CD14-positive monocyte (primary cell): Measurements from ENCODE around the gene MAP2K5. TPM values are rescaled to one million over a fixed set of nuclear protein-coding genes. Genes with fewer than 3 reads are reported as not detected.

Experiments
- DNase-seq, 3 donors: peaks; one replicate each; pipeline ENCODE4 v3.0.0-alpha.2; 2011 to 2022
- H2AFZ ChIP-seq: 2 replicates; pipeline ENCODE4 v1.6.0; 2012; ENCODE audit warnings: mild to moderate bottlenecking, low read depth, low read length, inconsistent platforms; ENCODE audit not compliant: insufficient read depth, poor library complexity, severe bottlenecking
- H3K27ac ChIP-seq, 2 donors: 1 replicate in 1 of 2; 2 replicates in 1 of 2; pipeline ENCODE4 v1.5.1; 2012 to 2013; ENCODE audit warnings: low read length in 2 of 2, control low read depth in 1 of 2, inconsistent platforms in 1 of 2, low read depth in 1 of 2, mild to moderate bottlenecking in 1 of 2
- H3K27me3 ChIP-seq, 2 donors: one replicate each; pipeline versions ENCODE4 v1.6.0 to v1.6.1; 2011 to 2013; ENCODE audit warnings: low read length in 2 of 2; ENCODE audit not compliant: control insufficient read depth in 2 of 2, insufficient read depth in 2 of 2
- H3K36me3 ChIP-seq, 2 donors: replicated peaks in 1 of 2; 1 replicate in 1 of 2; 2 replicates in 1 of 2; pipeline versions ENCODE4 v1.5.1 to v1.6.1; 2012 to 2013; ENCODE audit warnings: low read length in 2 of 2, control low read depth in 1 of 2, inconsistent platforms in 1 of 2, mild to moderate bottlenecking in 1 of 2; ENCODE audit not compliant: insufficient read depth in 2 of 2, control insufficient read depth in 1 of 2
- H3K4me1 ChIP-seq, 2 donors: 1 replicate in 1 of 2; 2 replicates in 1 of 2; pipeline versions ENCODE4 v1.5.1 to v1.6.1; 2012 to 2013; ENCODE audit warnings: low read length in 2 of 2, control low read depth in 1 of 2, inconsistent platforms in 1 of 2, mild to moderate bottlenecking in 1 of 2, moderate library complexity in 1 of 2; ENCODE audit not compliant: insufficient read depth in 2 of 2, control insufficient read depth in 1 of 2
- H3K4me2 ChIP-seq: replicated peaks from 2 replicates; pipeline ENCODE3; 2012; ENCODE audit warnings: low read length, moderate library complexity, mild to moderate bottlenecking; ENCODE audit not compliant: poor library complexity, severe bottlenecking; ENCODE audit errors: extremely low read depth
- H3K4me3 ChIP-seq, 3 experiments: fragments of 200-600 bp in 1 of 3; sonication (generic) in 1 of 3; replicated peaks in 1 of 3; 1 replicate in 2 of 3; 2 replicates in 1 of 3; pipeline ENCODE4 v1.5.1; 2011 to 2013; ENCODE audit warnings: low read length in 3 of 3, mild to moderate bottlenecking in 3 of 3, control low read depth in 2 of 3, low read depth in 2 of 3, inconsistent platforms in 1 of 3, moderate library complexity in 1 of 3
- H3K79me2 ChIP-seq: 2 replicates; pipeline ENCODE4 v1.6.0; 2012; ENCODE audit warnings: mild to moderate bottlenecking, control low read depth, inconsistent platforms, low read length, moderate library complexity; ENCODE audit not compliant: insufficient read depth
- H3K9ac ChIP-seq: 2 replicates; pipeline ENCODE4 v1.6.0; 2017; ENCODE audit warnings: low read length, mild to moderate bottlenecking; ENCODE audit not compliant: insufficient read depth, poor library complexity, severe bottlenecking
- H3K9me3 ChIP-seq, 2 donors: replicated peaks in 1 of 2; 1 replicate in 1 of 2; 2 replicates in 1 of 2; pipeline versions ENCODE4 v1.5.1 to v1.6.1; 2012 to 2013; ENCODE audit warnings: low read length in 2 of 2, control low read depth in 1 of 2; ENCODE audit not compliant: control insufficient read depth in 1 of 2, insufficient read depth in 1 of 2
- H4K20me1 ChIP-seq: 2 replicates; pipeline ENCODE4 v1.6.0; 2012; ENCODE audit warnings: mild to moderate bottlenecking, low read length, control low read depth, moderate library complexity; ENCODE audit not compliant: insufficient read depth
- H3K27ac Mint-ChIP-seq, 7 donors: one replicate each; pipeline ENCODE4 v1.8.0; 2020; ENCODE audit warnings: mild to moderate bottlenecking in 7 of 7, mixed read lengths in 7 of 7, moderate library complexity in 6 of 7, inconsistent platforms in 2 of 7
- H3K27me3 Mint-ChIP-seq, 3 donors: one replicate each; pipeline ENCODE4 v1.8.0; 2021 to 2022; ENCODE audit warnings: low read depth in 3 of 3, mild to moderate bottlenecking in 3 of 3, mixed read lengths in 3 of 3, moderate library complexity in 3 of 3, inconsistent platforms in 1 of 3
- H3K36me3 Mint-ChIP-seq, 2 donors: one replicate each; pipeline ENCODE4 v1.8.0; 2020; ENCODE audit warnings: mixed read lengths in 2 of 2, inconsistent platforms in 1 of 2, mild to moderate bottlenecking in 1 of 2
- H3K4me1 Mint-ChIP-seq: one replicate; pipeline ENCODE4 v1.8.0; 2020; ENCODE audit warnings: mild to moderate bottlenecking, mixed read lengths
- H3K4me3 Mint-ChIP-seq, 2 donors: one replicate each; pipeline ENCODE4 v1.8.0; 2020; ENCODE audit warnings: mild to moderate bottlenecking in 2 of 2, mixed read lengths in 2 of 2, moderate library complexity in 1 of 2
- H3K9me3 Mint-ChIP-seq, 7 donors: one replicate each; pipeline ENCODE4 v1.8.0; 2020 to 2022; ENCODE audit warnings: mixed read lengths in 7 of 7, mild to moderate bottlenecking in 6 of 7, moderate library complexity in 6 of 7, inconsistent platforms in 2 of 7
- CTCF ChIP-seq: fragments of 200-600 bp; IDR thresholded peaks from one replicate; pipeline ENCODE4 v1.8.0; 2022; ENCODE audit warnings: antibody characterized with exemption, mild to moderate bottlenecking
- WGBS: methylation state at CpG from one replicate; pipeline ENCODE4 v1.1.5; 2013; ENCODE audit warnings: missing lambda C conversion rate; ENCODE audit not compliant: insufficient coverage; 5-methylcytosine and 5-hydroxymethylcytosine counted together
- intact Hi-C, 2 donors: fragments of 100-400 bp; cut with micrococcal nuclease; formaldehyde crosslinking; loops; one replicate each; pipeline versions ENCODE4 v1.15.0 to v1.15.1; 2023
- polyA plus RNA-seq, 3 donors: library from polyadenylated mRNA; depleted of rRNA in 1 of 3; unstranded in 2 of 3; stranded (reverse) in 1 of 3; fragments of 300-500 nt in 2 of 3; fragments of >200 nt in 1 of 3; fragmentation: Illumina TruSeq in 2 of 3; gene quantifications; 1 replicate in 2 of 3; 2 replicates in 1 of 3; pipeline ENCODE4 v1.2.3, GENCODE V29; 2012 to 2021

MAP2K5 gene
- polyA plus RNA-seq, 3 donors = 10.2 to 11.3 (median 10.6) TPM

DNA sequence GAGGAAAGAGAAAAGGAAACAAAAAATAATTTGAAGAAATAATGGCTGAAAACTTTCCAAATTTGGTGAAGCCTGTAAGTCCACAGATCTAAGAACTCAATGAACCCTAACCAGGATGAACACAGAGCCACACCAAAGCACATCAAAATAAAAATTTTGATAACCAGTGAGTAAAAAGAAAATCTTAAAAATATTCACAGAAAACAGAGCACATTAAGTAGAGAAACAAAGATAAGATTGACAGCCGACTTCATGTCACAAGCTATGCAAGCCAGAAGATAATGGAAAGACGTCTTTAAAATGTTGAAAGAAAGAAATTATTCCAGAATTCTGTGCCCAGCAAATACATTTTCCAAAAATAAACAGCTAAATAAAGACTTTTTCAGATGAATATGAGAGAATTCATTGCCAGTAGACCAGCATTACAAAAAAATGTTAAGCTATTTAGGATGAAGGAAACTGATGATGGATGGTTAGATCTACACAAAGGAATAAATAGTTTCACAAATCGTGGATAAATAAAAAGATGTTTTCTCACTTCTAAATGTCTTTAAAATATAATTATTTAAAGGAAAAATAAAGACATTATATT lies 142.6 kb downstream of the MAP2K5 start:
- Histone ChIP-seq H3K9ac (no peak overlapping the region), H3K27ac (no peak overlapping the region), H3K4me2 (no peak overlapping the region), H2AFZ (no peak overlapping the region), H3K4me3 (no peak overlapping the region), H4K20me1 (no peaks in the 10 kb centered on the region), H3K9me3 (peaks cover 18 to 34% of the 10 kb centered on the region in 2 donors), H3K79me2 (no peaks in the 10 kb centered on the region), H3K27me3 (no peaks in the 10 kb centered on the region), H3K36me3 (peaks cover 0 to 22% of the 10 kb centered on the region in 2 donors), H3K4me1 (no peaks in the 10 kb centered on the region)
- no peaks in the 10 kb centered on the region for H3K4me1 Mint-ChIP-seq
- H3K27ac Mint-ChIP-seq = no peak overlapping the region
- WGBS = no CpG with 5 or more reads among the region's 3 CpGs
- peaks cover 0 to 1% (median 0%) of the 10 kb centered on the region in 3 donors for H3K27me3 Mint-ChIP-seq
- H3K36me3 Mint-ChIP-seq = peaks cover 15 to 20% of the 10 kb centered on the region in 2 donors
- intact Hi-C loops = no loop called here
- H3K4me3 Mint-ChIP-seq = no peak overlapping the region
- DNase-seq = no peak
- peaks cover 21 to 41% (median 35%) of the 10 kb centered on the region in 7 donors for H3K9me3 Mint-ChIP-seq
- TF ChIP-seq CTCF = no peak

GRCh38 chr15:67685716-67686115 lies 143.2 kb downstream of the MAP2K5 start:
- no peak overlapping the region for H3K9ac ChIP-seq
- peaks cover 0 to 19% of the 10 kb centered on the region in 2 donors for H3K36me3 ChIP-seq
- peaks cover 18 to 34% of the 10 kb centered on the region in 2 donors for H3K9me3 ChIP-seq
- TF ChIP-seq CTCF = no peak
- no peaks in the 10 kb centered on the region for H3K4me1 Mint-ChIP-seq
- no peak overlapping the region for H2AFZ ChIP-seq
- H3K79me2 ChIP-seq = no peaks in the 10 kb centered on the region
- H3K4me3 Mint-ChIP-seq = no peak overlapping the region
- H3K4me3 ChIP-seq = no peak overlapping the region
- no peak overlapping the region for H3K27ac Mint-ChIP-seq
- peaks cover 21 to 41% (median 35%) of the 10 kb centered on the region in 7 donors for H3K9me3 Mint-ChIP-seq
- H4K20me1 ChIP-seq = no peaks in the 10 kb centered on the region
- peaks cover 15 to 20% of the 10 kb centered on the region in 2 donors for H3K36me3 Mint-ChIP-seq
- H3K27me3 Mint-ChIP-seq = peaks cover 0 to 1% (median 0%) of the 10 kb centered on the region in 3 donors
- H3K27me3 ChIP-seq = no peaks in the 10 kb centered on the region
- intact Hi-C loops = no loop called here
- no peaks in the 10 kb centered on the region for H3K4me1 ChIP-seq
- H3K4me2 ChIP-seq = no peak overlapping the region
- DNase-seq = no peak
- H3K27ac ChIP-seq = no peak overlapping the region
- WGBS = 97% methylated on average over 2 of the region's 2 CpGs
